SK-N-SH (cell line): ENCODE measurements around the gene SDK1.

Source experiments
- USF1 ChIP-seq: IDR thresholded peaks from 2 replicates; pipeline ENCODE4 v1.4.0; 2012; ENCODE audit warnings: low read depth, borderline replicate concordance
- TF ChIP-seq, protein P1 (sequence below): fragments of 200-600 bp; sonication (generic); IDR thresholded peaks from 2 replicates; pipeline ENCODE4 v1.6.1; 2017; ENCODE audit warnings: antibody characterized with exemption, mild to moderate bottlenecking, moderate library complexity

- no peak for TF ChIP-seq USF1
- TF ChIP-seq, protein P1, sequence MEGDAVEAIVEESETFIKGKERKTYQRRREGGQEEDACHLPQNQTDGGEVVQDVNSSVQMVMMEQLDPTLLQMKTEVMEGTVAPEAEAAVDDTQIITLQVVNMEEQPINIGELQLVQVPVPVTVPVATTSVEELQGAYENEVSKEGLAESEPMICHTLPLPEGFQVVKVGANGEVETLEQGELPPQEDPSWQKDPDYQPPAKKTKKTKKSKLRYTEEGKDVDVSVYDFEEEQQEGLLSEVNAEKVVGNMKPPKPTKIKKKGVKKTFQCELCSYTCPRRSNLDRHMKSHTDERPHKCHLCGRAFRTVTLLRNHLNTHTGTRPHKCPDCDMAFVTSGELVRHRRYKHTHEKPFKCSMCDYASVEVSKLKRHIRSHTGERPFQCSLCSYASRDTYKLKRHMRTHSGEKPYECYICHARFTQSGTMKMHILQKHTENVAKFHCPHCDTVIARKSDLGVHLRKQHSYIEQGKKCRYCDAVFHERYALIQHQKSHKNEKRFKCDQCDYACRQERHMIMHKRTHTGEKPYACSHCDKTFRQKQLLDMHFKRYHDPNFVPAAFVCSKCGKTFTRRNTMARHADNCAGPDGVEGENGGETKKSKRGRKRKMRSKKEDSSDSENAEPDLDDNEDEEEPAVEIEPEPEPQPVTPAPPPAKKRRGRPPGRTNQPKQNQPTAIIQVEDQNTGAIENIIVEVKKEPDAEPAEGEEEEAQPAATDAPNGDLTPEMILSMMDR, result no peak
These were observed 655.9 kb downstream of the SDK1 start for GRCh38 chr7:3956949-3957348.
